ENCODE measurements around the gene AP4E1.

GRCh38 chr15:50879016-50879617 is 29.4 kb upstream of the AP4E1 start:
- TF ChIP-seq, protein P1, sequence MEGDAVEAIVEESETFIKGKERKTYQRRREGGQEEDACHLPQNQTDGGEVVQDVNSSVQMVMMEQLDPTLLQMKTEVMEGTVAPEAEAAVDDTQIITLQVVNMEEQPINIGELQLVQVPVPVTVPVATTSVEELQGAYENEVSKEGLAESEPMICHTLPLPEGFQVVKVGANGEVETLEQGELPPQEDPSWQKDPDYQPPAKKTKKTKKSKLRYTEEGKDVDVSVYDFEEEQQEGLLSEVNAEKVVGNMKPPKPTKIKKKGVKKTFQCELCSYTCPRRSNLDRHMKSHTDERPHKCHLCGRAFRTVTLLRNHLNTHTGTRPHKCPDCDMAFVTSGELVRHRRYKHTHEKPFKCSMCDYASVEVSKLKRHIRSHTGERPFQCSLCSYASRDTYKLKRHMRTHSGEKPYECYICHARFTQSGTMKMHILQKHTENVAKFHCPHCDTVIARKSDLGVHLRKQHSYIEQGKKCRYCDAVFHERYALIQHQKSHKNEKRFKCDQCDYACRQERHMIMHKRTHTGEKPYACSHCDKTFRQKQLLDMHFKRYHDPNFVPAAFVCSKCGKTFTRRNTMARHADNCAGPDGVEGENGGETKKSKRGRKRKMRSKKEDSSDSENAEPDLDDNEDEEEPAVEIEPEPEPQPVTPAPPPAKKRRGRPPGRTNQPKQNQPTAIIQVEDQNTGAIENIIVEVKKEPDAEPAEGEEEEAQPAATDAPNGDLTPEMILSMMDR (IDR thresholded peaks at IDR 0.05; ENCODE audit: insufficient read depth, low read length, poor library complexity, severe bottlenecking), result no peak
- no peak for TF ChIP-seq EZH2phosphoT487 (conservative IDR thresholded peaks at IDR 0.05; ENCODE audit: low read length)

Data from SU-DHL-6 (cell line).